Ovary (tissue), 3 donors: ENCODE data around the gene VWA3B.

ENCODE experiments used
- POLR2A ChIP-seq: fragments of 450-650 bp; IDR thresholded peaks from one replicate; pipeline ENCODE4 v1.6.1; 2017; ENCODE audit warnings: antibody characterized with exemption, mild to moderate bottlenecking, moderate library complexity
- TF ChIP-seq, protein P1 (sequence below), 3 donors: fragments of 450-650 bp in 2 of 3; fragments of 200-600 bp in 1 of 3; IDR thresholded peaks; one replicate each; pipeline versions ENCODE4 v1.5.1 to v1.8.0; 2016 to 2022; ENCODE audit warnings: antibody characterized with exemption in 3 of 3, mild to moderate bottlenecking in 1 of 3
- donor health status: DM: no; HTN: no; CAD: no.

DNA sequence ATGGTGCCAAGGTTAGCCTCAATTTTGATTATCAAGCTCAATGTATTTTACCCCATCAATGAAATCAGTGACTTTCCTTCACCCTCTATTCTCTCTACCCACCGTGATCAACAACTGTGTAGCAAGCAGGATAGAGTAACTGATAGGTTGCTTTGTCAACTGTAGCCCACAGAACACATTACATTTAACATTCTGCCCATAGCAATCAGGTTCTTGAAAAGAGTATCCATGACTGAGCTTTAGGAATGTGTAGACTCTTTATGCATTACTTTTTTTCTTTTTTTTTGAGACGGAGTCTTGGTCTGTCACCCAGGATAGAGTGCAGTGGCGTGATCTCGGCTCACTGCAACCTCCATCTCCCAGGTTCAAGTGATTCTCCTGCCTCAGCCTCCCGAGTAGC, 19.8 kb upstream of the VWA3B start:
- TF ChIP-seq, protein P1, sequence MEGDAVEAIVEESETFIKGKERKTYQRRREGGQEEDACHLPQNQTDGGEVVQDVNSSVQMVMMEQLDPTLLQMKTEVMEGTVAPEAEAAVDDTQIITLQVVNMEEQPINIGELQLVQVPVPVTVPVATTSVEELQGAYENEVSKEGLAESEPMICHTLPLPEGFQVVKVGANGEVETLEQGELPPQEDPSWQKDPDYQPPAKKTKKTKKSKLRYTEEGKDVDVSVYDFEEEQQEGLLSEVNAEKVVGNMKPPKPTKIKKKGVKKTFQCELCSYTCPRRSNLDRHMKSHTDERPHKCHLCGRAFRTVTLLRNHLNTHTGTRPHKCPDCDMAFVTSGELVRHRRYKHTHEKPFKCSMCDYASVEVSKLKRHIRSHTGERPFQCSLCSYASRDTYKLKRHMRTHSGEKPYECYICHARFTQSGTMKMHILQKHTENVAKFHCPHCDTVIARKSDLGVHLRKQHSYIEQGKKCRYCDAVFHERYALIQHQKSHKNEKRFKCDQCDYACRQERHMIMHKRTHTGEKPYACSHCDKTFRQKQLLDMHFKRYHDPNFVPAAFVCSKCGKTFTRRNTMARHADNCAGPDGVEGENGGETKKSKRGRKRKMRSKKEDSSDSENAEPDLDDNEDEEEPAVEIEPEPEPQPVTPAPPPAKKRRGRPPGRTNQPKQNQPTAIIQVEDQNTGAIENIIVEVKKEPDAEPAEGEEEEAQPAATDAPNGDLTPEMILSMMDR (IDR thresholded peaks at IDR 0.05): no peak
- no peak for TF ChIP-seq POLR2A
